ENCODE data around the gene LHPP.

- TF ChIP-seq ZNF70 (CRISPR knock-in tag; IDR thresholded peaks at IDR 0.05) (no peak), ARNTL (CRISPR knock-in tag; IDR thresholded peaks at IDR 0.05; ENCODE audit: borderline replicate concordance, low read depth) (no peak), CSDC2 (CRISPR knock-in tag; IDR thresholded peaks at IDR 0.05) (no peak), POU6F1 (CRISPR knock-in tag; IDR thresholded peaks at IDR 0.05; ENCODE audit: borderline replicate concordance, low read depth) (no peak), GLIS3 (CRISPR knock-in tag; IDR thresholded peaks at IDR 0.05) (no peak), CREB5 (CRISPR knock-in tag; IDR thresholded peaks at IDR 0.05; ENCODE audit: low read depth) (no peak), RARB (CRISPR knock-in tag; IDR thresholded peaks at IDR 0.05) (no peak), PATZ1 (CRISPR knock-in tag; IDR thresholded peaks at IDR 0.05; ENCODE audit: borderline replicate concordance) (no peak), ZFP3 (CRISPR knock-in tag; IDR thresholded peaks at IDR 0.05) (no peak), PPARA (CRISPR knock-in tag; IDR thresholded peaks at IDR 0.05; ENCODE audit: borderline replicate concordance) (no peak), ZNF565 (CRISPR knock-in tag; conservative IDR thresholded peaks at IDR 0.05; ENCODE audit: low read depth) (no peak), ZNF8 (CRISPR knock-in tag; IDR thresholded peaks at IDR 0.05) (no peak), TSHZ2 (CRISPR knock-in tag; IDR thresholded peaks at IDR 0.05) (no peak), ESRRG (CRISPR knock-in tag; IDR thresholded peaks at IDR 0.05) (no peak)
Measured at GRCh38 chr10:124554085-124554858, 92.6 kb downstream of the LHPP start.

Data from SK-N-SH treated with all-trans-retinoic acid at 6 μM for 48 hours (cell line).